OCI-M2 (cell line): ENCODE results near the gene HCN2.
"Not testable (repeated sequence)": the region's sequence is repeated elsewhere in the genome, so short reads cannot be mapped to it uniquely, and the experiment has no call there.

Experiments
- DNase-seq: peaks from one replicate; lab custom pipeline; 2025; ENCODE audit not compliant: unreplicated experiment; lab: John Stamatoyannopoulos, UW

The HCN2 gene

GRCh38 chr19:602391-603301, 13.0 kb downstream of the HCN2 start:
- no peak for DNase-seq

- not testable (repeated sequence) for DNase-seq
Observed at GRCh38 chr19:603302-603639, 13.6 kb downstream of the HCN2 start.

GRCh38 chr19:603779-604178, 14.1 kb downstream of the HCN2 start:
- DNase-seq, result not testable (repeated sequence)

GRCh38 chr19:604355-604754, 14.7 kb downstream of the HCN2 start:
- DNase-seq, result no peak

- DNase-seq, result not testable (repeated sequence)
Observed at GRCh38 chr19:605061-605971, 15.6 kb downstream of the HCN2 start.

GRCh38 chr19:607301-608154, 17.8 kb downstream of the HCN2 start:
- no peak for DNase-seq

GRCh38 chr19:608155-609003, 18.7 kb downstream of the HCN2 start:
- DNase-seq, result no peak

GRCh38 chr19:609004-609346, 19.3 kb downstream of the HCN2 start:
- no peak for DNase-seq

GRCh38 chr19:610071-610800, 20.6 kb downstream of the HCN2 start:
- no peak for DNase-seq

- DNase-seq, result no peak
Observed at GRCh38 chr19:610801-611480, 21.3 kb downstream of the HCN2 start.

- DNase-seq, result no peak
Observed at GRCh38 chr19:611481-611868, 21.8 kb downstream of the HCN2 start.

- DNase-seq, result no peak
Observed at GRCh38 chr19:612941-613340, 23.3 kb downstream of the HCN2 start.

- DNase-seq, result no peak
Observed at GRCh38 chr19:613732-614567, 24.3 kb downstream of the HCN2 start.

- no peak for DNase-seq
Observed at GRCh38 chr19:615619-616018, 25.9 kb downstream of the HCN2 start.

GRCh38 chr19:616062-616700, 26.5 kb downstream of the HCN2 start:
- no peak for DNase-seq

GRCh38 chr19:616747-617526, 27.3 kb downstream of the HCN2 start:
- no peak for DNase-seq
